Measurements from ENCODE around the gene KANSL2. TPM values are rescaled to one million over a fixed set of nuclear protein-coding genes. Genes with fewer than 3 reads are reported as not detected.

Gene KANSL2
- total and polyA plus RNA-seq, 2 donors (not counting 3 experiments of a cell fraction or from before 2014, with no cell fraction given): 30.5 to 35.8 TPM

DNA sequence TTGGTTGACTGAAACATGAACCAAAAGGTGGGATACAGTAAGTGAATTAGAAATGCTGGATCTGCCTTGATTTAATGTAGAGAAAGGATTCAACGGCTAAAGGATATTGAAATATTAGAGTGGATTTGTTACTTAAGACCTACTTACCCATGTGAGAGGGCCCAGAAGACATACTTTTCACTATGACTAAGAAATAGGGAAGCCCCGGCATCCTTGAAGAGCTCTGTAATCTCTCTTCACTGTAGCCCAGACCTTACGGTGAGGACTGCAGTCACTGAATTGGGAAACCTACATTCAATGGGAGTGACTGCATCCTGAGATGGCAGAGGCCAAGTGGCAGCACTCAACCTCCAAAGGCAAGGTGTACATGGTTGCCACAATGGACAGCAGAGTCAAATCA is 52.5 kb downstream of the KANSL2 start:
- CTCF ChIA-PET: no interaction called here
- no peaks in the 10 kb centered on the region for H3K9me1 ChIP-seq (replicated peaks; ENCODE audit: control insufficient read depth, extremely low read depth, insufficient read depth, low read length)
- H3K79me2 ChIP-seq (ENCODE audit: control insufficient read depth, insufficient read depth, low read length): no peaks in the 10 kb centered on the region
- dilution Hi-C loops (cut with MboI; ENCODE audit: extremely low pct_ligation_motif_present, low sequenced_read_pairs) (no loop called here), intact Hi-C loops (cut with micrococcal nuclease) (no loop called here)
- no peaks in the 10 kb centered on the region for H4K20me1 ChIP-seq (replicated peaks; ENCODE audit: control insufficient read depth, extremely low read depth, insufficient read depth, low read length)
- H3K9me3 ChIP-seq (replicated peaks; ENCODE audit: control insufficient read depth, insufficient read depth, low read length): no peaks in the 10 kb centered on the region
- no peak overlapping the region for H3K4me3 ChIP-seq (replicated peaks in 1 of 3; ENCODE audit: insufficient read depth in 1 of 3, low read depth in 1 of 3, low read length in 3 of 3)
- POLR2A ChIA-PET: no interaction called here
- H2AFZ ChIP-seq (ENCODE audit: low read depth, low read length): no peak overlapping the region
- no peak for TF ChIP-seq MYC (IDR thresholded peaks at IDR 0.05; ENCODE audit: low read depth, low read length)
- no peak for TF ChIP-seq JUN (IDR thresholded peaks at IDR 0.05; ENCODE audit: borderline replicate concordance, insufficient read depth, insufficient read length, low read depth)
- TF ChIP-seq, protein P1, sequence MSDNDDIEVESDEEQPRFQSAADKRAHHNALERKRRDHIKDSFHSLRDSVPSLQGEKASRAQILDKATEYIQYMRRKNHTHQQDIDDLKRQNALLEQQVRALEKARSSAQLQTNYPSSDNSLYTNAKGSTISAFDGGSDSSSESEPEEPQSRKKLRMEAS (IDR thresholded peaks at IDR 0.05; ENCODE audit: insufficient read depth, insufficient read length): no peak
- no peak for TF ChIP-seq FOS (IDR thresholded peaks at IDR 0.05; ENCODE audit: borderline replicate concordance, insufficient read depth, low read length)
- TF ChIP-seq, protein P2, sequence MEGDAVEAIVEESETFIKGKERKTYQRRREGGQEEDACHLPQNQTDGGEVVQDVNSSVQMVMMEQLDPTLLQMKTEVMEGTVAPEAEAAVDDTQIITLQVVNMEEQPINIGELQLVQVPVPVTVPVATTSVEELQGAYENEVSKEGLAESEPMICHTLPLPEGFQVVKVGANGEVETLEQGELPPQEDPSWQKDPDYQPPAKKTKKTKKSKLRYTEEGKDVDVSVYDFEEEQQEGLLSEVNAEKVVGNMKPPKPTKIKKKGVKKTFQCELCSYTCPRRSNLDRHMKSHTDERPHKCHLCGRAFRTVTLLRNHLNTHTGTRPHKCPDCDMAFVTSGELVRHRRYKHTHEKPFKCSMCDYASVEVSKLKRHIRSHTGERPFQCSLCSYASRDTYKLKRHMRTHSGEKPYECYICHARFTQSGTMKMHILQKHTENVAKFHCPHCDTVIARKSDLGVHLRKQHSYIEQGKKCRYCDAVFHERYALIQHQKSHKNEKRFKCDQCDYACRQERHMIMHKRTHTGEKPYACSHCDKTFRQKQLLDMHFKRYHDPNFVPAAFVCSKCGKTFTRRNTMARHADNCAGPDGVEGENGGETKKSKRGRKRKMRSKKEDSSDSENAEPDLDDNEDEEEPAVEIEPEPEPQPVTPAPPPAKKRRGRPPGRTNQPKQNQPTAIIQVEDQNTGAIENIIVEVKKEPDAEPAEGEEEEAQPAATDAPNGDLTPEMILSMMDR (IDR thresholded peaks at IDR 0.05; ENCODE audit: extremely low read depth in 1 of 2, insufficient read depth in 1 of 2, low read depth in 1 of 2, low read length in 2 of 2): no peak
- no peak for TF ChIP-seq POLR2AphosphoS5 (IDR thresholded peaks at IDR 0.05; ENCODE audit: insufficient read depth, low read depth, low read length)
- TF ChIP-seq GATA2 (IDR thresholded peaks at IDR 0.05; ENCODE audit: insufficient read depth, insufficient read length, low read depth, low read length): no peak
- TF ChIP-seq EZH2 (IDR thresholded peaks at IDR 0.05; ENCODE audit: borderline replicate concordance, low read depth, low read length, severe bottlenecking): no peak
- no peak for TF ChIP-seq POLR2A (IDR thresholded peaks at IDR 0.05; ENCODE audit: low read depth, low read length)
- H3K27ac ChIP-seq (ENCODE audit: insufficient read depth, low read depth, low read length): no peak overlapping the region
- DNase-seq (ENCODE audit: low read depth, low spot score) (no peak), FAIRE-seq (no peak)
- peaks cover 17 to 18% of the 10 kb centered on the region in 2 experiments for H3K27me3 ChIP-seq (ENCODE audit: control insufficient read depth in 2 of 2, insufficient read depth in 2 of 2, low read length in 2 of 2)
- H3K4me1 ChIP-seq (ENCODE audit: control insufficient read depth, extremely low read depth, insufficient read depth, low read length): no peaks in the 10 kb centered on the region
- no TSS peak for BruUV-seq (replicated peaks)
- H3K36me3 ChIP-seq (ENCODE audit: control insufficient read depth in 2 of 2, extremely low read depth in 1 of 2, insufficient read depth in 2 of 2, low read length in 2 of 2): no peaks in the 10 kb centered on the region
- H3K9ac ChIP-seq (replicated peaks; ENCODE audit: extremely low read depth, insufficient read depth, low read length): no peak overlapping the region
- H3K4me2 ChIP-seq (ENCODE audit: insufficient read depth, low read length): no peak overlapping the region
